H1 (cell line): Measurements from ENCODE around the gene CYBA. TPM values are rescaled to one million over a fixed set of nuclear protein-coding genes. Genes with fewer than 3 reads are reported as not detected.
A peak's percentile ranks its signal among the peaks of the same experiment; 100 is the strongest.

Experiments used
- BACH1 ChIP-seq: IDR thresholded peaks from 2 replicates; pipeline ENCODE4 v1.6.1; 2012; ENCODE audit warnings: low read length, improper control_type of control experiment
- CEBPB ChIP-seq: IDR thresholded peaks from 2 replicates; pipeline ENCODE4 v1.6.1; 2012; ENCODE audit warnings: low read depth, low read length
- CHD2 ChIP-seq: IDR thresholded peaks from 2 replicates; pipeline ENCODE4 v1.6.1; 2012; ENCODE audit warnings: low read length, improper control_type of control experiment
- CTCF ChIP-seq, 3 experiments: IDR thresholded peaks; 1 replicate in 2 of 3; 2 replicates in 1 of 3; pipeline versions ENCODE4 v1.5.1 to v1.6.1; 2011; ENCODE audit warnings: low read length in 3 of 3, mild to moderate bottlenecking in 3 of 3, inconsistent platforms in 2 of 3, low read depth in 1 of 3, moderate library complexity in 1 of 3; ENCODE audit not compliant: insufficient read depth in 1 of 3; ENCODE audit errors: control extremely low read depth in 1 of 3
- GABPA ChIP-seq: IDR thresholded peaks from 2 replicates; pipeline ENCODE4 v1.6.1; 2011; ENCODE audit warnings: mild to moderate bottlenecking, low read length, moderate library complexity, borderline replicate concordance; ENCODE audit not compliant: insufficient read depth
- GTF2F1 ChIP-seq: IDR thresholded peaks from 2 replicates; pipeline ENCODE4 v1.6.1; 2012; ENCODE audit warnings: low read depth, low read length, improper control_type of control experiment, borderline replicate concordance
- HDAC6 ChIP-seq: IDR thresholded peaks from one replicate; pipeline ENCODE4 v1.7.1; 2012; ENCODE audit warnings: low read depth, mild to moderate bottlenecking, inconsistent platforms, low read length, moderate library complexity
- KDM4A ChIP-seq: IDR thresholded peaks from one replicate; pipeline ENCODE4 v1.7.1; 2012; ENCODE audit warnings: low read depth, mild to moderate bottlenecking, moderate library complexity, low read length, inconsistent platforms; ENCODE audit not compliant: severe bottlenecking
- POLR2AphosphoS5 ChIP-seq: IDR thresholded peaks from 2 replicates; pipeline ENCODE4 v1.6.1; 2011; ENCODE audit warnings: low read depth, low read length
- RFX5 ChIP-seq: IDR thresholded peaks from 2 replicates; pipeline ENCODE4 v1.6.1; 2011; ENCODE audit warnings: low read depth, low read length, improper control_type of control experiment, borderline replicate concordance
- RNF2 ChIP-seq: fragments of 200-900, 300-1000 bp; sonication (generic); IDR thresholded peaks from 2 replicates; pipeline ENCODE4 v1.7.1; 2016; ENCODE audit warnings: borderline replicate concordance, low read depth, mild to moderate bottlenecking, antibody characterized with exemption, low read length; ENCODE audit not compliant: poor library complexity, severe bottlenecking; ENCODE audit errors: missing control alignments
- RXRA ChIP-seq: IDR thresholded peaks from 2 replicates; pipeline ENCODE4 v1.6.1; 2011; ENCODE audit warnings: low read depth, mild to moderate bottlenecking, low read length, moderate library complexity; ENCODE audit not compliant: insufficient read depth
- SIN3A ChIP-seq, 2 experiments: IDR thresholded peaks in 1 of 2; conservative IDR thresholded peaks in 1 of 2; 2 replicates each; pipeline ENCODE4 v1.6.1; 2011 to 2012; ENCODE audit warnings: low read length in 2 of 2, improper control_type of control experiment in 1 of 2, low read depth in 1 of 2, mild to moderate bottlenecking in 1 of 2
- SRF ChIP-seq: IDR thresholded peaks from 2 replicates; pipeline ENCODE4 v1.6.1; 2011; ENCODE audit warnings: mild to moderate bottlenecking, low read depth, low read length, moderate library complexity
- polyA plus RNA-seq, 7 experiments: library from polyadenylated mRNA; depleted of rRNA in 3 of 7; stranded (reverse) in 5 of 7; unstranded in 2 of 7; fragments of >200 nt in 5 of 7; fragments of 200-250 nt in 2 of 7; gene quantifications; 1 replicate in 5 of 7; 2 replicates in 1 of 7; 4 replicates in 1 of 7; pipeline versions ENCODE4 v1.2.1 to v1.2.3, GENCODE V29; 2011 to 2013; ENCODE audit warnings: missing spikeins in 2 of 7, mixed read lengths in 2 of 7
- total RNA-seq: library from RNA; stranded (reverse); fragmentation: NEBNext Ultra II Directional; extraction: Animal tissue kit (Norgen Biotek cat#: 25700); gene quantifications from 2 replicates; pipeline ENCODE4 v1.2.1, GENCODE V29; 2021
- TF ChIP-seq, protein P1 (sequence below): IDR thresholded peaks from 2 replicates; pipeline ENCODE4 v1.6.1; 2011; ENCODE audit warnings: low read length, improper control_type of control experiment

The CYBA gene
- total and polyA plus RNA-seq, 2 of the 8 experiments (the other 6 are each of a cell fraction or from before 2014, with no cell fraction given): 136 to 254 TPM

DNA sequence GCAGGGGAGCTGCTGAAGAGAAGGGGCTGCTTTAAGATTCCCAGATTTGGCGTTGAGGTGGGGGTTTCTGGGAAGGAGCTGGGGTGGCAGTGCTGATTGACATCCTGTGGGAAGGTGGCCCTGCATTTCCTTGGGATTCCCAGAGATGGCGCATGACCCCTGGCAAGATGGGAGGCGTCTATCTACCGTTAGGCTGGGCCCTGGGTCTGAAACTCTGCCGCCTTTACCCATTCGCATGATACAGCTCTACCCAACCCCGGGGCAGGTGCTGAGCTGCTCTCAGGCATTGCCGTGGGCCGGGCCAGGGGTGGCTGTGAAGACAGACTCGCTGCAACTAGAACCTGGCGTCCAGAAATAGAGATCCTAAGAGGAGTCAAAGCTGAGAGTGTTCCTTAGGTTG, 21.9 kb upstream of the CYBA start (continued):
- TF ChIP-seq CEBPB (no peak), GTF2F1 (no peak), RXRA (no peak), RNF2 (no peak), CTCF (IDR thresholded peaks at IDR 0.05; ENCODE audit: control extremely low read depth in 1 of 3, insufficient read depth in 1 of 3, low read depth in 1 of 3, low read length in 3 of 3) (peak; percentile 77 to 92 (median 90)), SRF (no peak), SIN3A (conservative IDR thresholded peaks at IDR 0.05 in 1 of 2, IDR thresholded peaks at IDR 0.05 in 1 of 2; ENCODE audit: low read depth in 1 of 2, low read length in 2 of 2) (no peak; a peak in 1 of 4 replicates), CHD2 (no peak), KDM4A (no peak), RFX5 (no peak), HDAC6 (no peak), GABPA (peak; percentile 14; the same call in 1 of the 2 replicates), BACH1 (no peak), POLR2AphosphoS5 (no peak)
- TF ChIP-seq, protein P1, sequence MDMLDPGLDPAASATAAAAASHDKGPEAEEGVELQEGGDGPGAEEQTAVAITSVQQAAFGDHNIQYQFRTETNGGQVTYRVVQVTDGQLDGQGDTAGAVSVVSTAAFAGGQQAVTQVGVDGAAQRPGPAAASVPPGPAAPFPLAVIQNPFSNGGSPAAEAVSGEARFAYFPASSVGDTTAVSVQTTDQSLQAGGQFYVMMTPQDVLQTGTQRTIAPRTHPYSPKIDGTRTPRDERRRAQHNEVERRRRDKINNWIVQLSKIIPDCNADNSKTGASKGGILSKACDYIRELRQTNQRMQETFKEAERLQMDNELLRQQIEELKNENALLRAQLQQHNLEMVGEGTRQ: no peak
